GM12801 (cell line): ENCODE data around the gene SND1.

Experiments
- CTCF ChIP-seq: IDR thresholded peaks from one replicate; pipeline ENCODE4 v1.5.1; 2011; ENCODE audit warnings: control low read depth; ENCODE audit not compliant: insufficient read length; ENCODE audit errors: extremely low read depth

Gene SND1

GRCh38 chr7:128007303-128007680, 355.3 kb downstream of the SND1 start:
- TF ChIP-seq CTCF: no peak

DNA sequence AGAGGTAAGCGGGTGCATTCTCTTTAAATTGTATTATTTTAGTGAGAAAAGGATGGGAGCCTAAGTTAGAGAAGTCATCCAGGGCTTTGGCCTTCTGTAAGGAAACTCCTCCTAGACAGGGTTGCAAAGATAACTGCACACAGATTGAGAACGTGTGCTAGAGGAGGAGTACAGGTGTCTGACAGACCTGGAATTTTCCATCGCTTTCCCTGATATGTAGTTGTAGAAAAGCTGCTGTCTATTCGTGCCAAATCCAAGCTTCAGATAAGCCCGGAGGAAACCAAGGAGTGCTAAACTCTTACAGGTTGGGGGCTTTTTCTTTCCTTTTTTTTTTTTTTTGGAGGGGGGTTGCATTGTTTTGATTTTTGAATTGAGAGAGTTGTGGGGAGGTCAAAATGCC, 356.1 kb downstream of the SND1 start:
- no peak for TF ChIP-seq CTCF

DNA sequence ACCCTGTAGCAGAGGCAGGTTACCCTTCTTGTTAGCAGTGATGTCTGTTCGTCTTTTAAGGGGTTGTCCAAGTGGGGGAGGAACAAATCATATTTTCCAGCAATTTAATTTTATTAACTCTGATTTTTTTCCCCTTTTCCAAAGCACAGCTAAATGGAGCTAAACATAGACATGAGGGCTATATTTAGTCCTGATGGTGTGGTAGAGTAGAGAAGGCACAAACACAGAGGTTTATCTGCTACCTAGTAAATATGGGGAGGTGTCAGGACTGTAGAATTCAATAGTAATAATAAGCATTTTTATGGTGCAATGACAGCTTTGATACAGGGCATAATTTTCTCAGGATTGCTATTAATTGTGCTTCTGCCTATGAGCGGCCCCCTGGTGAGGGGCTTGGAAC, 356.8 kb downstream of the SND1 start:
- TF ChIP-seq CTCF: no peak

DNA sequence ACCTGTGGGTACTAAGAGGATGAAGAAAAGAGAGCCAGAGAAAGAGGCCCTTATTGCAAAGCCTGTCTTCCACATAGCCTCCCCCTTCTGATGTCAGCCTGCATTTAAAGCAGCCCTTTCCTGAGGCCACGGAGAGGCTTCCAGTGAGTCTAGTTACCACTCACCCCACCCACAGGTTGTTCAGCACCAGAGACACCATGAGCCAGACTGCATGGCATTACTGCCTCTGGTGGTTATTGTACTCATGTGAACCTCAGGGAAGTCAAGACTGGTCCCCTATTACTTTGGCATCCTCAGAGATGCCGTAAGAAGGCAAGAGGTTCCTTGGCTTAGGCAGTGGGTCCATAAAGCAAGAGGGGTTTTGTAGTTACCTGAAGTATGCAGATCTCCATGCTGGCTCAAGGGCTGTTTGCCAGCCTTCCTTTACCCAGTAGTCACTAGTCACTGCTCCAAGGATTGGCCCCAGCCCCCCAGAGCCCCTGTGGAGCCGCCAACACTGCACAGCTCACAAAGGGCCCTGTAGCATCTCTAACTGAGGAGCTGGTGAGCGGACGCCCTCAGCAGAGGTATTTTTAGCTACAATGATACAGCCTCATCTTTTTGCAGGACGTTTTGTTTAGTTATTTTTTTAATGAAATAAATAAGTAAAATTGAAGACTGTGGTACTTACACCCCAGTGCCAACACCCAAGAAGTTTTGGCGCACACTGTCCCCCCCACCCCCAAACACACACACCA, 358.6 kb downstream of the SND1 start:
- no peak for TF ChIP-seq CTCF

- TF ChIP-seq CTCF: no peak
These were observed 359.2 kb downstream of the SND1 start for GRCh38 chr7:128011131-128011661.

- no peak for TF ChIP-seq CTCF
These were observed 362.8 kb downstream of the SND1 start for GRCh38 chr7:128014811-128015210.

DNA sequence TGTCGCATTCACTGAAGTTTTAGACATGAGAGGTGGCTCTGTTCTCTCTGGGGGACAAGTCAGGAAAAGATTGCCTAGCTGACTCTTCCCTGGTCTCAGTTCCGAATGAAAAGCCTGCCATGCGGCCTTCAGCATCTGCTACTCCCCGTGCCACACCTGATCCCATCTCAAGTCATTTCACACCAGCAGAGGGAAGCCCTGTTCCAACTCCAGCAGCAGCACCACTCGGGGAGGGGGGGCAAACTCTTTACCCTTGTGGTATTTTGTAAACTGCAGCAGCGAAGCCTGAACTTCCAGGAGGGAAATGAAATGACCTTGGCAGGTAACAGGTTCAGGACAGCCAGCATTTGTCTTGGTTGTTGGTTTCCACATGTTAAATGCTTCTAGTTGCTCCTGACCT, 365.5 kb downstream of the SND1 start:
- no peak for TF ChIP-seq CTCF
